GM04504 (cell line): ENCODE results near the gene C17orf78.
"Not testable (repeated sequence)": the region's sequence is repeated elsewhere in the genome, so short reads cannot be mapped to it uniquely, and the experiment has no call there.

ENCODE experiments used
- DNase-seq: peaks from one replicate; pipeline ENCODE4 v3.0.0-alpha.2; 2012; ENCODE audit warnings: low read depth

C17orf78 gene

GRCh38 chr17:37375706-37376105 lies at the start of gene C17orf78:
TSS of gene C17orf78 (plus strand) at chr17:37375985. CDS start at chr17:37376093, 108 bp downstream.
- DNase-seq, result no peak

GRCh38 chr17:37327341-37328090 lies 48.3 kb upstream of the C17orf78 start:
- DNase-seq, result peak; percentile 75

GRCh38 chr17:37338847-37339246 lies 36.9 kb upstream of the C17orf78 start:
- no peak for DNase-seq

- DNase-seq, result no peak
These were observed 36.5 kb upstream of the C17orf78 start for GRCh38 chr17:37339321-37339720.

GRCh38 chr17:37340804-37341203 lies 35.0 kb upstream of the C17orf78 start:
- no peak for DNase-seq

GRCh38 chr17:37342589-37342988 lies 33.2 kb upstream of the C17orf78 start:
- DNase-seq, result no peak

GRCh38 chr17:37344519-37344918 lies 31.3 kb upstream of the C17orf78 start:
- DNase-seq, result no peak

- DNase-seq, result not testable (repeated sequence)
These were observed 28.9 kb upstream of the C17orf78 start for GRCh38 chr17:37346863-37347402.

DNA sequence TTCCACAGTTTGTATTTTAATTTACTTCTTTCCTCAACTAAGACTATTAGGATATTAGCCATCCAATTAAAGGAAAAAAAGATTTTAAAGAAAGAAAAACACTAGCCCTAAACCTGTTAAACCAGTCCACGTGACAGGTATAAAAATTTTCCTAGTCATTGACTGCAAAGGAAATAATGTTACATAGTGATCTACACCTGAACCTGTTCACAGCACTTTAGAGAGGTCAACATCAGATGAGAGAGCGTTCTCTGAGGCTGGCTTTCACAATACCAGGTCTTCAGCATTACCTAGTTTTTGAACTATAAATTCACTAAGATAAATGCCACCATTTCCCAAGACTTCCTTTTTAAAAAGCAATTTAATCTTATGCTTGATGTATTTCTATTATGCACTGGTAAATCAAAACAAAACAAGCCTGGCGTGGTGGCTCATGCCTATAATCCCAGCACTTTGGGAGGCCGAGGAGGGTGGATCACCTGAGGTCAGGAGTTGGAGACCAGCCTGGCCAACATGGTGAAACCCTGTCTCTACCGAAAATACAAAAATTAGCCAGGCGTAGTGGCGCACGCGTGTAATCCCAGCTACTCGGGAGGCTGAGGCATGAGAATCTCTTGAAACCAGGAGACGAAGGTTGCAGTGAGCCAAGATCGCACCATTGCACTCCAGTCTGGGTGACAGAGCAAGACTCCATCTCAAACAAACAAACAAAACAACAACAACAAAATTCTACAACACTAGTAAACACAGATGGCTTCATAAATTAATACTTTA lies 18.8 kb upstream of the C17orf78 start:
- DNase-seq, result not testable (repeated sequence)

DNA sequence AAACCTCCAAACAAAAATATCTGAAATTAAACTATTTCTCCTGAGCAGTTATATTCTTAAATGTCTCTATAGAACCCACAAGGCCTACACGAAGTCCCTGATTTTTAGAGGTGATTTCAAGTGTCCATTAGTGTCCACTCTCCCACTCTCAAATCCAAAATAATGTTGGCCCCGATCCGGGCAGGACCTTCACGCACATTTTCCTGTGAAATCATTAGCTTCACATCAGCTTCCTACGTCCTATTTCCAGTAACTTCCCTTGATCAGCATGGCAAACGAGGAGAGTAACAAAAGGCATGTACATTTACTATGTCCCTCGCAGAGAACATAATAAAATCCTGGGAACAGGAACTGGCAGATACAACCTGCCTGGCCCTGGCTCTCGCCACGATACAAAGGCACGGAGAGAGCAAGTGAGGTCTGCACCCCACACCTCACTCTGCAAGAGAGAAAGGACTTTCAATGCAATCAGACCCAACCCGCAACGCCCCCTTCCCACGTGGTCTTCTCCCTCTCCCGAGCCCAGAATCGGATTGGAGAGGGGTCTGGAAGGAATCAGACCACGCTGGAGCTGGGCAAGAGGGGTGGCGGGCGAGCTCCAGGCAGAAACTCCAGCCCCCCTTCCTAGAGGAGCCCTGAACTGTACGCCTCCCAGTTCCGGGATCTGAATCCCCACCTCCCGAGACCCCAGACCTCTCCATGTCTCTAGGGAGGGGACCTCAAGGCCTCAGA lies 17.5 kb upstream of the C17orf78 start:
- no peak for DNase-seq

- peak; percentile 87 for DNase-seq
These were observed 16.7 kb upstream of the C17orf78 start for GRCh38 chr17:37358830-37359681.

DNA sequence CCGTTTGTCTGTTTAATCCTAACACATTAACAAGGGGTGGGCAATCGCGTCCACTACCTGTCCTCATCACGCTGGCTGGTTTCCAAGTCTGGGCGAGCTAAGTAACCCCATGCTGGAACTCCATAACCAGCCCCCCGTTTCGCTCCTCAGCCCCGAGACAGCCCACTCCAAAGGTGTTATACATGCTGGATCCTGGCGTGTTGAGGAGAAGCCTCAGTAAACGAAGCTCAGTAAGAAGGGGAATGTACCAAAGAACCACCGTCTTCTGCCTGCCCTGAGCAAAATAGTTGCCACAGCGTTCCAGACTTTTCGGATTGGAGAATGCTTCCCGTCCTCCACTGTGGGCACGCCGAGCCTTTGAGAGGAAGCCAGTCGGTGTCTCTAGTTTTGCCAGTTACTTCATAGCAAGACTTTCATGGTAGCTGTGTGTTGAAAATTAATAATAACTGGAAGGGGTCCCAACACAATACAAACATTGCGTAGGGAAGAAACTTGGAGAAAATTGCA lies 16.1 kb upstream of the C17orf78 start:
- no peak for DNase-seq

GRCh38 chr17:37360632-37361031 lies 15.2 kb upstream of the C17orf78 start:
- no peak for DNase-seq

GRCh38 chr17:37361543-37361942 lies 14.2 kb upstream of the C17orf78 start:
- DNase-seq, result no peak

DNA sequence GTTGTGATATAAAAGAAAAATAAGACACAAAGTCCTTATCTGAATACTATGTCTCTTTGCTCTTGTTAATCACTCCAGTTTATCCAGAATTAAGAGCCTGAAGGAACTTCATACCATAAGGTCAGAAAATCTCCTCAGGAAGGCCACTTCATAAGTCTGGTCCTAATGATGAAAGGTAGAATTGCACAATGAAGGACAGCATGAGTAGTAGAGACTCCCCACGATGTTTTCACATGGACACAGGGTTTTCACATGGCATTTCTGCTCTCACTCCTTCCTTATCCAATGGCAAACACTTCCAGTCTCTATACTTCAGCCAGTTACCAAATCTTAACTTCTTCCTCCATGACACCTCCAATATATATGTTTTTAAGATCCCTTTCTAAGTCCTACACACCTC lies 10.2 kb upstream of the C17orf78 start:
- DNase-seq, result no peak

GRCh38 chr17:37368577-37368976 lies 7.2 kb upstream of the C17orf78 start:
- DNase-seq, result no peak

GRCh38 chr17:37373530-37374159 lies 2.1 kb upstream of the C17orf78 start:
- DNase-seq, result peak; percentile 62

DNA sequence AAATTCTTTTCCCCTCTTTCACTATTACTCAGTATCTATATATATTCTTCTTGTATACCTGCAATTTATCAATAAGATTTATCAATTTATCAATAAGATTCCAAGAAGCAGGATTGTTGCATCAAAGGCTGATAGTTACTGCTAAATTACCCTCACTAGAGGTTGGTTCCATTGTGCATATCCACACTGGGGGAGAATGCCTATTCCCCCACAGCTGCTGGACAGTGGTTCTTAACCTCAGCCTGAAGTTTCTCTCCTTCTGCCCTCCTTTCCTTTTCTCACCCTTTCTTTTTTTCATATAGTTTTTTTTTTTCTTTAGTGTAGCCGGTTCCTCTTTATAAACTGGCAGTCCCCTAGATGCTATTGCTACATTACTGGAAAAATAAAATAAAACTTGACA lies 6.3 kb downstream of the C17orf78 start:
- DNase-seq, result no peak

- DNase-seq, result no peak
These were observed 8.9 kb downstream of the C17orf78 start for GRCh38 chr17:37384560-37385149.

GRCh38 chr17:37385474-37385990 lies 9.7 kb downstream of the C17orf78 start:
- no peak for DNase-seq
